Breast epithelium (tissue), 4 donors: ENCODE measurements around the gene SESN1. TPM values are rescaled to one million over a fixed set of nuclear protein-coding genes. Genes with fewer than 3 reads are reported as not detected.

ENCODE experiments used
- DNase-seq, 2 donors: peaks; one replicate each; pipeline ENCODE4 v3.0.0-alpha.2; 2019; ENCODE audit warnings: low spot score in 2 of 2
- H3K27ac ChIP-seq, 2 donors: fragments of 200-600 bp; sonication (generic) in 1 of 2; one replicate each; pipeline ENCODE4 v1.5.1; 2016 to 2019; ENCODE audit warnings: mild to moderate bottlenecking in 1 of 2
- H3K27me3 ChIP-seq, 2 donors: fragments of 200-600 bp; sonication (generic) in 1 of 2; one replicate each; pipeline versions ENCODE4 v1.5.1 to v1.6.0; 2017 to 2019; ENCODE audit warnings: control low read depth in 1 of 2, mild to moderate bottlenecking in 1 of 2
- H3K36me3 ChIP-seq: fragments of 200-600 bp; one replicate; pipeline ENCODE4 v1.5.1; 2019
- H3K4me1 ChIP-seq, 2 donors: fragments of 200-600 bp; sonication (generic); one replicate each; pipeline ENCODE4 v1.5.1; 2016 to 2019; ENCODE audit warnings: control low read depth in 1 of 2
- H3K4me3 ChIP-seq, 3 donors: fragments of 200-600 bp; sonication (generic); 1 replicate in 2 of 3; 2 replicates in 1 of 3; pipeline ENCODE4 v1.5.1; 2016 to 2019; ENCODE audit warnings: mild to moderate bottlenecking in 3 of 3, moderate library complexity in 2 of 3
- H3K9me3 ChIP-seq, 2 donors: fragments of 200-600 bp; sonication (generic) in 1 of 2; one replicate each; pipeline ENCODE4 v1.5.1; 2016 to 2019; ENCODE audit warnings: control low read depth in 1 of 2
- CTCF ChIP-seq, 3 donors: fragments of 450-650 bp; IDR thresholded peaks; one replicate each; pipeline ENCODE4 v1.5.1; 2016 to 2017; ENCODE audit warnings: antibody characterized with exemption in 3 of 3, mild to moderate bottlenecking in 3 of 3, moderate library complexity in 3 of 3
- POLR2A ChIP-seq: fragments of 450-650 bp; IDR thresholded peaks from one replicate; pipeline ENCODE4 v1.6.1; 2016; ENCODE audit warnings: antibody characterized with exemption, mild to moderate bottlenecking, moderate library complexity
- POLR2AphosphoS5 ChIP-seq, 3 donors: sonication (generic); formaldehyde crosslinking; IDR thresholded peaks; one replicate each; pipeline ENCODE4 v1.6.1; 2017; ENCODE audit warnings: antibody characterized with exemption in 3 of 3
- intact Hi-C: fragments of 100-400 bp; cut with DNase I; formaldehyde crosslinking; loops from one replicate; pipeline ENCODE4 v1.15.1; 2023; ENCODE audit warnings: low total_unique reads
- total RNA-seq, 3 donors: library from RNA; depleted of rRNA; stranded (reverse); fragments of >200 nt; gene quantifications; one replicate each; pipeline ENCODE4 v1.1.0, GENCODE V29; 2016

The SESN1 gene
- total RNA-seq, 3 donors from 2014 or later, result 70.8 to 141 (median 108) TPM

GRCh38 chr6:109008054-109008453, 86.6 kb downstream of the SESN1 start:
- peak overlapping the region; percentile 98 for H3K27ac ChIP-seq
- intact Hi-C loops, result no loop called here
- H3K36me3 ChIP-seq, result no peaks in the 10 kb centered on the region
- H3K4me3 ChIP-seq, result peak overlapping the region; percentile 91 to 94 (median 91)
- H3K4me1 ChIP-seq, result peaks cover 0 to 15% of the 10 kb centered on the region in 2 donors
- H3K27me3 ChIP-seq, result no peaks in the 10 kb centered on the region
- no peak for DNase-seq
- no peaks in the 10 kb centered on the region for H3K9me3 ChIP-seq
- TF ChIP-seq CTCF (IDR thresholded peaks at IDR 0.05), result no peak
- TF ChIP-seq POLR2AphosphoS5 (IDR thresholded peaks at IDR 0.05), result no peak
- no peak for TF ChIP-seq POLR2A

- intact Hi-C loops, result no loop called here
Observed at GRCh38 chr6:109007521-109007920, 87.1 kb downstream of the SESN1 start.

GRCh38 chr6:109006818-109007217, 87.8 kb downstream of the SESN1 start:
- TF ChIP-seq POLR2A (no peak), CTCF (IDR thresholded peaks at IDR 0.05) (no peak), POLR2AphosphoS5 (IDR thresholded peaks at IDR 0.05) (no peak)
- peak overlapping the region; percentile 91 to 94 (median 91) for H3K4me3 ChIP-seq
- H3K4me1 ChIP-seq, result peaks cover 0 to 15% of the 10 kb centered on the region in 2 donors
- no peaks in the 10 kb centered on the region for H3K27me3 ChIP-seq
- no peak for DNase-seq
- H3K9me3 ChIP-seq, result no peaks in the 10 kb centered on the region
- H3K36me3 ChIP-seq, result no peaks in the 10 kb centered on the region
- intact Hi-C loops, result no loop called here
- peak overlapping the region; percentile 8 to 29 for H3K27ac ChIP-seq

More at GRCh38 chr6:109007521-109007920, 87.1 kb downstream of the SESN1 start:
- Histone ChIP-seq H3K36me3 (no peaks in the 10 kb centered on the region), H3K27ac (peak overlapping the region in 1 of 2 donors; percentile 98), H3K9me3 (no peaks in the 10 kb centered on the region), H3K27me3 (no peaks in the 10 kb centered on the region), H3K4me3 (peak overlapping the region; percentile 91 to 94 (median 91)), H3K4me1 (peaks cover 0 to 15% of the 10 kb centered on the region in 2 donors)
- TF ChIP-seq CTCF (IDR thresholded peaks at IDR 0.05) (no peak), POLR2AphosphoS5 (IDR thresholded peaks at IDR 0.05) (no peak), POLR2A (no peak)
- DNase-seq, result no peak

- intact Hi-C loops, result no loop called here
- TF ChIP-seq POLR2AphosphoS5 (IDR thresholded peaks at IDR 0.05) (no peak), CTCF (IDR thresholded peaks at IDR 0.05) (no peak), POLR2A (no peak)
- DNase-seq, result no peak
- Histone ChIP-seq H3K4me3 (peak overlapping the region in 2 of 3 donors; percentile 8 to 43), H3K27me3 (no peaks in the 10 kb centered on the region), H3K27ac (peak overlapping the region; percentile 73 to 80), H3K36me3 (no peaks in the 10 kb centered on the region), H3K4me1 (peaks cover 0 to 14% of the 10 kb centered on the region in 2 donors), H3K9me3 (no peaks in the 10 kb centered on the region)
Observed at GRCh38 chr6:109002882-109003281, 91.8 kb downstream of the SESN1 start.

GRCh38 chr6:109002051-109002697, 92.5 kb downstream of the SESN1 start:
- intact Hi-C loops, result no loop called here
- Histone ChIP-seq H3K9me3 (no peaks in the 10 kb centered on the region), H3K27ac (peak overlapping the region; percentile 73 to 80), H3K4me3 (peak overlapping the region in 2 of 3 donors; percentile 8 to 43), H3K4me1 (peaks cover 0 to 14% of the 10 kb centered on the region in 2 donors), H3K36me3 (no peaks in the 10 kb centered on the region), H3K27me3 (no peaks in the 10 kb centered on the region)
- TF ChIP-seq POLR2A, result no peak
- TF ChIP-seq CTCF (IDR thresholded peaks at IDR 0.05), result peak in 1 of 3 donors; percentile 26
- TF ChIP-seq POLR2AphosphoS5 (IDR thresholded peaks at IDR 0.05), result peak in 2 of 3 donors; percentile 69 to 86
- peak in 1 of 2 donors; percentile 30 for DNase-seq
